Activated CD8-positive, alpha-beta memory T cell treated with anti-CD3 and anti-CD28 coated beads, Interleukin-2, amount 10 ng/mL, durations not matched to agents 7 days and 5 days (primary cell): ENCODE measurements around the gene SEMA5A. TPM values are rescaled to one million over a fixed set of nuclear protein-coding genes. Genes with fewer than 3 reads are reported as not detected.

ENCODE experiments used
- ATAC-seq: fragments of 150-1000 bp; cut with Tn5 transposase; one replicate; pipeline ENCODE4 v1.10.0; 2021; ENCODE audit warnings: moderate library complexity
- CTCF ChIA-PET: fragments of 350-600 bp; sonication (Branson Sonifier 250); formaldehyde crosslinking; loops from one replicate; lab custom pipeline; 2021; ENCODE audit warnings: antibody characterized with exemption; lab: Charles Lee
- DNase-seq: peaks from one replicate; pipeline ENCODE4 v3.0.0-alpha.2; 2020
- H3K27ac Mint-ChIP-seq: one replicate; pipeline ENCODE4 v1.8.0; 2021; ENCODE audit warnings: mild to moderate bottlenecking, mixed read lengths
- H3K27me3 Mint-ChIP-seq: one replicate; pipeline ENCODE4 v1.8.0; 2021; ENCODE audit warnings: mixed read lengths
- H3K36me3 Mint-ChIP-seq: one replicate; pipeline ENCODE4 v1.8.0; 2021; ENCODE audit warnings: mild to moderate bottlenecking, mixed read lengths
- H3K4me1 Mint-ChIP-seq: one replicate; pipeline ENCODE4 v1.8.0; 2021; ENCODE audit warnings: mixed read lengths
- H3K4me3 Mint-ChIP-seq: one replicate; pipeline ENCODE4 v1.8.0; 2021; ENCODE audit warnings: mild to moderate bottlenecking, moderate library complexity, mixed read lengths
- H3K9me3 Mint-ChIP-seq: one replicate; pipeline ENCODE4 v1.8.0; 2022; ENCODE audit warnings: low read depth, mixed read lengths
- microRNA-seq: library from miRNA; unstranded; fragments of <30 nt; microRNA quantifications from one replicate; pipeline ENCODE4 v1.2.0, GENCODE V29; 2022
- total RNA-seq, 2 experiments: library from RNA; stranded (reverse); gene quantifications; one replicate each; pipeline ENCODE4 v1.2.3, GENCODE V29; 2021

SEMA5A gene
- total RNA-seq, 2 experiments from 2014 or later, result 0.02 TPM; not detected in 1

DNA sequence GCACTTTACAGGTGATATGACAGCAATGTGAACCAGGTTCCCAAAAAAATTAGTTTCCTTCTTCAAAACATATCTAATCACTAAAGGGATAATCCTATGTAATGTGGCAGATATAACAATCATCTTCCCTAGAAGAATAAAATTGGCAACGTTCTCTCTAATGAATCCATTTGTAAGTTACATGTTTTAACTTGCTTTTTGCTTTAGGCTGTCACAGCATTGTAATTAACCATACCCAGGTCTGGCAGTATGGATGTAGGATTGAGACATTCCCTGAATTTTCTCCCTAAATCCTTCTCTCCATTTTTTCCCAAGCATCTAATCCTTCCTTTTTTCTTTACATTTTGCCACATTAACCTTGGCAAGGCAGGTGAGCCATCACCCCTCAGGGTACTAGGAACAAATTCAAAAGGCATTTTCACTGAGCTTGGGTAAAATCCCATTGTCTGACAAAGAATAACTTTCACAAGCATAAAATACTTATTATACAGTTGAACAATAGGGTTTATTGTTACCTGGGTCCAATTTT lies 548.3 kb downstream of the SEMA5A start:
- Mint-ChIP-seq H3K4me3 (no peak overlapping the region), H3K36me3 (no peaks in the 10 kb centered on the region), H3K27ac (no peak overlapping the region), H3K27me3 (no peaks in the 10 kb centered on the region), H3K4me1 (no peaks in the 10 kb centered on the region), H3K9me3 (peaks cover 2% of the 10 kb centered on the region)
- DNase-seq, result no peak
- CTCF ChIA-PET, result no interaction called here
- no peak for ATAC-seq

DNA sequence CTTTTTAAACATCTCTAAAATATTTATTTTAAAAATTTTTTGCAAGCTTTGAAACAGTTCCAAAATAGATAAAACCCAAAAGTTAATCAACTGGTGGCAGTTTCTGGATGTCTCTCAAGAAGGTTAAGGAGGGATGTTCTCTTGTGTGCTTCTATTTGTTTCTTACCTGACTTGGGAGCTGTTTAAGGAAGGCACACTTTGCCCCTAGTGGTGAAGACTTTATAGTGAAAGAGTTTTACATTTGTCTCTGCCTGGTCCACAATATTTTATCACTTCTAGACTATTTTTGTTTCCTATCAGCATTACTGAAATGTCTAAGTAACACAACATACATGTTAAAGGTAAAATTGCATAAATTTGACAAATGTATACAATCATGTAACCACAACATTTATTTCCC lies 552.8 kb downstream of the SEMA5A start:
- ATAC-seq, result no peak
- CTCF ChIA-PET, result no interaction called here

More for the DNA sequence above, 552.8 kb downstream of the SEMA5A start:
- H3K27me3 Mint-ChIP-seq, result no peaks in the 10 kb centered on the region
- peaks cover 4% of the 10 kb centered on the region for H3K9me3 Mint-ChIP-seq
- no peak overlapping the region for H3K4me3 Mint-ChIP-seq
- no peaks in the 10 kb centered on the region for H3K4me1 Mint-ChIP-seq
- H3K27ac Mint-ChIP-seq, result no peak overlapping the region
- no peaks in the 10 kb centered on the region for H3K36me3 Mint-ChIP-seq
- no peak for DNase-seq

Small RNAs within 50 kb of the gene (microRNA-seq; reads per million reads assigned to microRNA genes)
- gene MIR4636, result not detected

Other genes with a start within 250 kb of the SEMA5A start
- gene TAS2R1, start 84.3 kb upstream of the SEMA5A start, total RNA-seq, result not detected